Gastrocnemius medialis (tissue), 4 donors: ENCODE measurements around the gene MTFP1. TPM values are rescaled to one million over a fixed set of nuclear protein-coding genes. Genes with fewer than 3 reads are reported as not detected.

Source experiments
- ATAC-seq, 2 donors: fragments of 150-250 bp; one replicate each; pipeline ENCODE4 v1.9.1; 2016
- DNase-seq, 2 donors: peaks; one replicate each; pipeline ENCODE4 v3.0.0-alpha.2; 2019
- H3K27ac ChIP-seq, 4 donors: fragments of 200-600 bp; sonication (generic); 1 replicate in 1 of 4; 2 replicates in 3 of 4; pipeline ENCODE4 v1.5.1; 2016 to 2018; ENCODE audit warnings: mild to moderate bottlenecking in 2 of 4, moderate library complexity in 1 of 4
- H3K27me3 ChIP-seq, 3 donors: fragments of 200-600 bp; sonication (generic) in 2 of 3; 1 replicate in 1 of 3; 2 replicates in 2 of 3; pipeline versions ENCODE4 v1.5.1 to v1.6.0; 2016 to 2019; ENCODE audit warnings: mild to moderate bottlenecking in 1 of 3, moderate library complexity in 1 of 3
- H3K36me3 ChIP-seq, 2 donors: fragments of 200-600 bp; sonication (generic) in 1 of 2; one replicate each; pipeline ENCODE4 v1.5.1; 2017 to 2018
- H3K4me1 ChIP-seq, 2 donors: fragments of 200-600 bp; sonication (generic) in 1 of 2; one replicate each; pipeline ENCODE4 v1.5.1; 2016 to 2017; ENCODE audit warnings: mild to moderate bottlenecking in 2 of 2
- H3K4me3 ChIP-seq, 4 donors: fragments of 200-600 bp; sonication (generic) in 3 of 4; 1 replicate in 1 of 4; 2 replicates in 3 of 4; pipeline ENCODE4 v1.5.1; 2016 to 2019; ENCODE audit warnings: mild to moderate bottlenecking in 2 of 4
- H3K9me3 ChIP-seq, 3 donors: fragments of 200-600 bp; sonication (generic) in 2 of 3; 1 replicate in 1 of 3; 2 replicates in 2 of 3; pipeline ENCODE4 v1.5.1; 2016 to 2019
- CTCF ChIP-seq, 5 experiments: fragments of 450-650 bp in 3 of 5; fragments of 200-600 bp in 2 of 5; sonication (generic) in 2 of 5; IDR thresholded peaks in 4 of 5; conservative IDR thresholded peaks in 1 of 5; 1 replicate in 4 of 5; 2 replicates in 1 of 5; pipeline ENCODE4 v1.5.1; 2016 to 2019; ENCODE audit warnings: antibody characterized with exemption in 5 of 5, mild to moderate bottlenecking in 3 of 5, moderate library complexity in 3 of 5
- POLR2A ChIP-seq, 2 donors: fragments of 450-650 bp; IDR thresholded peaks; one replicate each; pipeline ENCODE4 v1.6.1; 2017; ENCODE audit warnings: antibody characterized with exemption in 2 of 2, mild to moderate bottlenecking in 2 of 2, moderate library complexity in 2 of 2
- in situ Hi-C, 4 donors: fragments of 200-750 bp; cut with MboI; loops; one replicate each; pipeline versions ENCODE4 v1.15.0 to v1.8.0; 2017; ENCODE audit warnings: low sequenced_read_pairs in 4 of 4
- intact Hi-C: fragments of 100-400 bp; cut with DNase I; formaldehyde crosslinking; loops from one replicate; pipeline ENCODE4 v1.15.1; 2023; ENCODE audit warnings: low total_unique reads
- total RNA-seq, 4 donors: library from RNA; depleted of rRNA; stranded (reverse); fragments of >200 nt; gene quantifications; one replicate each; pipeline versions ENCODE4 v1.1.0 to v1.2.3, GENCODE V29; 2016

Gene MTFP1
- total RNA-seq, 4 donors from 2014 or later: 15.9 to 57.7 (median 44.5) TPM

GRCh38 chr22:30396871-30397655 lies 28.5 kb upstream of the MTFP1 start, which contains the start of gene SEC14L2:
Gene SEC14L2, plus strand, starts transcription at chr22:30397018. Its CDS starts 99 bp downstream, at chr22:30397117.
- in situ Hi-C loops: loop anchor here (10.0 to 25.0 kb wide), 4 partner anchors 88 to 285 kb away; partner anchors contain the start of genes CASTOR1 (in 1 of the 4) and OSM (in 1 of the 4)
- H3K27me3 ChIP-seq: peaks cover 24 to 35% (median 31%) of the 10 kb centered on the region in 3 donors
- intact Hi-C loops: no loop called here
- peak; percentile 19 to 41 for DNase-seq
- no peaks in the 10 kb centered on the region for H3K36me3 ChIP-seq
- H3K9me3 ChIP-seq: no peaks in the 10 kb centered on the region
- peak within 1 kb of the TSS; percentile 60 to 72 (median 62) for H3K4me3 ChIP-seq
- H3K4me1 ChIP-seq: peaks cover 0 to 14% of the 10 kb centered on the region in 2 donors
- peak within 1 kb of the TSS in 2 of 4 donors; percentile 23 to 35 for H3K27ac ChIP-seq
- ATAC-seq: peak; percentile 33 to 48
- TF ChIP-seq CTCF (IDR thresholded peaks at IDR 0.05 in 4 of 5, conservative IDR thresholded peaks at IDR 0.05 in 1 of 5) (no peak), POLR2A (IDR thresholded peaks at IDR 0.05) (peak in 1 of 2 donors; percentile 21)

- Histone ChIP-seq H3K36me3 (no peaks in the 10 kb centered on the region), H3K9me3 (no peaks in the 10 kb centered on the region), H3K27ac (no peak overlapping the region), H3K4me1 (peaks cover 0 to 14% of the 10 kb centered on the region in 2 donors), H3K4me3 (peak overlapping the region; percentile 60 to 72 (median 62)), H3K27me3 (peaks cover 24 to 35% (median 31%) of the 10 kb centered on the region in 3 donors)
- DNase-seq (no peak), ATAC-seq (peak in 1 of 2 donors; percentile 8)
- TF ChIP-seq CTCF (IDR thresholded peaks at IDR 0.05 in 4 of 5, conservative IDR thresholded peaks at IDR 0.05 in 1 of 5): no peak
- no peak for TF ChIP-seq POLR2A (IDR thresholded peaks at IDR 0.05)
- intact Hi-C loops (no loop called here), in situ Hi-C loops (loop anchor here (10.0 to 25.0 kb wide), 4 partner anchors 87 to 286 kb away; partner anchors contain the start of genes CASTOR1 (in 1 of the 4) and OSM (in 1 of the 4))
Measured at GRCh38 chr22:30397656-30398635, 27.6 kb upstream of the MTFP1 start.

- Histone ChIP-seq H3K9me3 (no peaks in the 10 kb centered on the region), H3K27ac (no peak overlapping the region), H3K4me1 (peaks cover 0 to 14% of the 10 kb centered on the region in 2 donors), H3K36me3 (no peaks in the 10 kb centered on the region), H3K27me3 (peaks cover 24 to 32% (median 31%) of the 10 kb centered on the region in 3 donors), H3K4me3 (no peak overlapping the region)
- DNase-seq (no peak), ATAC-seq (no peak)
- in situ Hi-C loops (loop anchor here (10.0 to 25.0 kb wide), 4 partner anchors 86 to 287 kb away; partner anchors contain the start of genes CASTOR1 (in 1 of the 4) and OSM (in 1 of the 4)), intact Hi-C loops (no loop called here)
- TF ChIP-seq POLR2A (IDR thresholded peaks at IDR 0.05): no peak
- TF ChIP-seq CTCF (IDR thresholded peaks at IDR 0.05 in 4 of 5, conservative IDR thresholded peaks at IDR 0.05 in 1 of 5): no peak
Measured at GRCh38 chr22:30398685-30399680, 26.6 kb upstream of the MTFP1 start.
